Measurements from ENCODE around the gene PRSS36. TPM values are rescaled to one million over a fixed set of nuclear protein-coding genes. Genes with fewer than 3 reads are reported as not detected.

PRSS36 gene
- total and polyA plus RNA-seq, 2 of the 4 experiments (the other 2 are of a cell fraction), result 0.18 to 0.55 TPM

DNA sequence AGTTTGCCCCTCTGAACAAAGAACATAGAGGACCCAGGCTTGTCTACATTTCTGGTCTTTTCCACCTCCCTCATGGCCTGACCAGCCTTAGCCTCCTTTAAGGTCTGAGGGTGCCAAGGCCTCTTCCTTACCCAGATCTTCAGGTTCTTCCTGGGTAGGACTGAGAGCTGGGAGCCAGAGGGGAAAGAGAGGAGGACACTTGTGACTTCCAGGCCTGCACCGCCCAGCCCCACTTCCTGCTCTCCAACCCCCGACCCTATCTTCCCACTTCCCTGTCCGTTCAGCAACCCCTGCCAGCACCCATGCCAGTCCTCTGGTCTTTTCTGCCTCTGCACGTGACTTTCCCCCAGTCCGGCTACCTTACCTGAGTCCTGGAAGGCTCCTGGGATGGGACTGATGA lies 534 bp downstream of the PRSS36 start:
- intact Hi-C loops (cut with micrococcal nuclease), result no loop called here
- Histone ChIP-seq H2AK5ac (ENCODE audit: low read depth, low read length) (no peak overlapping the region), H3K27ac (ENCODE audit: insufficient read depth, low read length) (no peak overlapping the region), H3K9me1 (ENCODE audit: insufficient read depth, low read length) (no peaks in the 10 kb centered on the region), H3K4me1 (ENCODE audit: control insufficient read depth, insufficient read depth, low read length) (no peaks in the 10 kb centered on the region), H3K9me3 (ENCODE audit: control insufficient read depth, insufficient read depth, low read length) (no peaks in the 10 kb centered on the region), H2AK9ac (replicated peaks; ENCODE audit: low read depth, low read length, poor library complexity) (peak overlapping the region; percentile 71), H2AFZ (replicated peaks; ENCODE audit: low read length, poor library complexity) (no peak overlapping the region), H3K27me3 (ENCODE audit: control insufficient read depth, insufficient read depth, low read length) (peaks cover 40% of the 10 kb centered on the region), H4K20me1 (ENCODE audit: insufficient read depth, low read length) (no peaks in the 10 kb centered on the region; the same call in 1 of the 2 replicates), H3K18ac (ENCODE audit: low read depth, low read length) (no peak overlapping the region), H3K4ac (ENCODE audit: low read depth, low read length) (no peak overlapping the region), H4K91ac (ENCODE audit: insufficient read depth, low read depth, low read length) (no peak overlapping the region), H3K14ac (replicated peaks; ENCODE audit: low read depth, low read length) (no peak overlapping the region), H3K9ac (ENCODE audit: low read depth, low read length) (no peak overlapping the region), H3K23ac (ENCODE audit: low read depth, low read length) (no peak overlapping the region), H4K8ac (ENCODE audit: low read depth in 2 of 2, low read length in 2 of 2) (no peak overlapping the region), H2BK5ac (ENCODE audit: low read depth, low read length, poor library complexity, severe bottlenecking) (no peak overlapping the region), H2BK120ac (ENCODE audit: low read depth, low read length) (no peak overlapping the region), H2BK15ac (ENCODE audit: low read depth, low read length) (no peak overlapping the region), H3K4me3 (ENCODE audit: insufficient read depth, low read depth, low read length) (no peak overlapping the region), H3K79me1 (ENCODE audit: low read depth in 1 of 2, low read length in 2 of 2) (no peaks in the 10 kb centered on the region), H2BK20ac (ENCODE audit: low read depth, low read length) (no peak overlapping the region), H4K5ac (ENCODE audit: low read depth, low read length) (no peak overlapping the region), H3K36me3 (ENCODE audit: control insufficient read depth, insufficient read depth, low read length) (no peaks in the 10 kb centered on the region), H3K56ac (ENCODE audit: extremely low read depth, insufficient read depth, low read length) (no peak overlapping the region), H3K4me2 (ENCODE audit: low read depth, low read length) (no peak overlapping the region)
- ChIA-PET CTCF (no interaction called here), POLR2A (ENCODE audit: unreplicated experiment) (no interaction called here)
- in situ Hi-C loops (cut with MboI; ENCODE audit: low sequenced_read_pairs), result no loop called here
- WGBS, 2 experiments (ENCODE audit: extremely low coverage in 2 of 2, insufficient read length in 1 of 2), result no CpG with 5 or more reads among the region's 5 CpGs
- TF ChIP-seq MAFK (IDR thresholded peaks at IDR 0.05; ENCODE audit: low read depth, low read length) (no peak), CHD1 (IDR thresholded peaks at IDR 0.05; ENCODE audit: low read depth, low read length) (no peak), POLR2A (IDR thresholded peaks at IDR 0.05; ENCODE audit: low read depth, low read length) (no peak), MXI1 (IDR thresholded peaks at IDR 0.05; ENCODE audit: borderline replicate concordance, low read depth, low read length) (no peak)
- TF ChIP-seq, protein P1, sequence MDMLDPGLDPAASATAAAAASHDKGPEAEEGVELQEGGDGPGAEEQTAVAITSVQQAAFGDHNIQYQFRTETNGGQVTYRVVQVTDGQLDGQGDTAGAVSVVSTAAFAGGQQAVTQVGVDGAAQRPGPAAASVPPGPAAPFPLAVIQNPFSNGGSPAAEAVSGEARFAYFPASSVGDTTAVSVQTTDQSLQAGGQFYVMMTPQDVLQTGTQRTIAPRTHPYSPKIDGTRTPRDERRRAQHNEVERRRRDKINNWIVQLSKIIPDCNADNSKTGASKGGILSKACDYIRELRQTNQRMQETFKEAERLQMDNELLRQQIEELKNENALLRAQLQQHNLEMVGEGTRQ (IDR thresholded peaks at IDR 0.05; ENCODE audit: low read depth, low read length), result no peak
- TF ChIP-seq, protein P2, sequence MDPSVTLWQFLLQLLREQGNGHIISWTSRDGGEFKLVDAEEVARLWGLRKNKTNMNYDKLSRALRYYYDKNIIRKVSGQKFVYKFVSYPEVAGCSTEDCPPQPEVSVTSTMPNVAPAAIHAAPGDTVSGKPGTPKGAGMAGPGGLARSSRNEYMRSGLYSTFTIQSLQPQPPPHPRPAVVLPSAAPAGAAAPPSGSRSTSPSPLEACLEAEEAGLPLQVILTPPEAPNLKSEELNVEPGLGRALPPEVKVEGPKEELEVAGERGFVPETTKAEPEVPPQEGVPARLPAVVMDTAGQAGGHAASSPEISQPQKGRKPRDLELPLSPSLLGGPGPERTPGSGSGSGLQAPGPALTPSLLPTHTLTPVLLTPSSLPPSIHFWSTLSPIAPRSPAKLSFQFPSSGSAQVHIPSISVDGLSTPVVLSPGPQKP (IDR thresholded peaks at IDR 0.05; ENCODE audit: borderline replicate concordance, low read depth, low read length), result no peak
- DNase-seq, result no peak
- ATAC-seq (ENCODE audit: low read depth), result no peak
- dilution Hi-C loops (cut with HindIII; ENCODE audit: low sequenced_read_pairs, unreplicated experiment), result no loop called here
- BruUV-seq (replicated peaks), result no TSS peak
